ENCODE results near the gene ANKRD22. TPM values are rescaled to one million over a fixed set of nuclear protein-coding genes. Genes with fewer than 3 reads are reported as not detected.

Gene ANKRD22
- total and polyA plus RNA-seq, 2 of the 8 experiments (the other 6 are each of a cell fraction or from before 2014, with no cell fraction given) = 0.68 TPM; not detected in 1

- DNase-seq (ENCODE audit: low read depth in 1 of 2, low spot score in 2 of 2) = no peak
- no peak overlapping the region for H3K4me2 ChIP-seq (ENCODE audit: insufficient read depth in 1 of 2, low read depth in 2 of 2, low read length in 2 of 2)
- POLR2A ChIA-PET (ENCODE audit: partially characterized antibody) = no interaction called here
- H2BK15ac ChIP-seq (ENCODE audit: low read length) = no peak overlapping the region
- no peak for FAIRE-seq
- H2BK120ac ChIP-seq (replicated peaks; ENCODE audit: low read depth, low read length) = no peak overlapping the region
- H3K18ac ChIP-seq (ENCODE audit: extremely low read depth, low read length) = no peak overlapping the region
- no peak overlapping the region for H4K8ac ChIP-seq (ENCODE audit: extremely low read depth, insufficient read depth, low read length)
- H3K9ac ChIP-seq (replicated peaks in 1 of 4; ENCODE audit: extremely low read depth in 1 of 4, low read depth in 3 of 4, low read length in 3 of 4) = no peak overlapping the region
- H3K23ac ChIP-seq (ENCODE audit: insufficient read length) = no peak overlapping the region
- H3K56ac ChIP-seq (replicated peaks; ENCODE audit: insufficient read length, low read depth, low read length) = no peak overlapping the region
- H4K5ac ChIP-seq (ENCODE audit: insufficient read length, low read depth, low read length) = no peak overlapping the region
- H2BK20ac ChIP-seq (ENCODE audit: low read length) = no peak overlapping the region
- H3K79me1 ChIP-seq (ENCODE audit: low read depth, low read length) = no peaks in the 10 kb centered on the region
- no peaks in the 10 kb centered on the region for H4K20me1 ChIP-seq (replicated peaks in 1 of 2; ENCODE audit: control insufficient read depth in 1 of 2, insufficient read depth in 2 of 2, low read length in 2 of 2)
- peaks cover 0 to 8% (median 3%) of the 10 kb centered on the region in 4 experiments; a peak in 3 of 7 replicates for H3K4me1 ChIP-seq (replicated peaks in 1 of 4; ENCODE audit: control insufficient read depth in 3 of 4, insufficient read depth in 4 of 4, low read length in 3 of 4)
- H3K4ac ChIP-seq (replicated peaks; ENCODE audit: insufficient read length, low read depth, low read length) = no peak overlapping the region
- H3K4me3 ChIP-seq (ENCODE audit: extremely low read depth in 1 of 4, insufficient read depth in 2 of 4, low read depth in 3 of 4, low read length in 4 of 4) = no peak overlapping the region
- CTCF ChIA-PET (ENCODE audit: partially characterized antibody) = interaction anchor here (2.7 to 6.3 kb wide), 3 partner anchors 36 to 60 kb away, joined by 11 to 45 read pairs (median 20); no protein-coding TSS in a partner anchor
- no peak overlapping the region for H2AFZ ChIP-seq (ENCODE audit: low read length)
- H3K79me2 ChIP-seq (ENCODE audit: control insufficient read depth in 1 of 2, insufficient read depth in 2 of 2, low read length in 2 of 2) = no peaks in the 10 kb centered on the region
- H3K27me3 ChIP-seq (replicated peaks in 1 of 4; ENCODE audit: control insufficient read depth in 3 of 4, extremely low read depth in 1 of 4, insufficient read depth in 3 of 4, low read length in 3 of 4) = no peaks in the 10 kb centered on the region
- H3K36me3 ChIP-seq (ENCODE audit: control insufficient read depth in 2 of 4, insufficient read depth in 4 of 4, low read length in 3 of 4) = no peaks in the 10 kb centered on the region
- no peak overlapping the region for H2BK5ac ChIP-seq (ENCODE audit: low read depth, low read length)
- H3K27ac ChIP-seq (ENCODE audit: low read depth, low read length) = no peak overlapping the region
- 94% methylated on average over 4 of the region's 4 CpGs; no CpG with 5 or more reads in 1 of the 2 experiments for WGBS, 2 experiments (ENCODE audit: extremely low coverage in 1 of 2, insufficient coverage in 1 of 2, insufficient read length in 1 of 2, insufficient replicate concordance in 2 of 2, low coverage in 1 of 2, low lambda C conversion rate in 2 of 2, missing lambda C conversion rate in 1 of 2)
- H3K23me2 ChIP-seq (ENCODE audit: low read depth, low read length) = no peaks in the 10 kb centered on the region; the same call in 1 of the 2 replicates
- H2BK12ac ChIP-seq (ENCODE audit: low read depth, low read length) = no peak overlapping the region
- H3K9me3 ChIP-seq (ENCODE audit: insufficient read depth in 2 of 2, low read depth in 1 of 2, low read length in 1 of 2) = no peaks in the 10 kb centered on the region
- H3K14ac ChIP-seq (ENCODE audit: insufficient read length) = no peak overlapping the region
- H2AK5ac ChIP-seq (ENCODE audit: low read depth, low read length) = no peak overlapping the region
- H4K91ac ChIP-seq (replicated peaks; ENCODE audit: insufficient read length, low read length) = no peak overlapping the region
- TF ChIP-seq KDM1A (IDR thresholded peaks at IDR 0.05; ENCODE audit: borderline replicate concordance, low read length) (no peak), SIX5 (IDR thresholded peaks at IDR 0.05; ENCODE audit: low read depth, low read length) (no peak), POLR2AphosphoS5 (IDR thresholded peaks at IDR 0.05; ENCODE audit: low read depth, low read length) (no peak), CTBP2 (IDR thresholded peaks at IDR 0.05; ENCODE audit: borderline replicate concordance, insufficient read depth, insufficient read length, low read length) (no peak), TCF12 (IDR thresholded peaks at IDR 0.05; ENCODE audit: low read depth, low read length) (no peak), CBX8 (IDR thresholded peaks at IDR 0.05; ENCODE audit: borderline replicate concordance, low read depth, low read length) (no peak), SAP30 (IDR thresholded peaks at IDR 0.05; ENCODE audit: insufficient read depth, insufficient replicate concordance, low read length) (no peak), TBP (IDR thresholded peaks at IDR 0.05; ENCODE audit: low read depth, low read length) (no peak), POLR2A (IDR thresholded peaks at IDR 0.05; ENCODE audit: control extremely low read depth in 1 of 2, low read depth in 2 of 2, low read length in 2 of 2) (no peak)
- TF ChIP-seq, protein P1, sequence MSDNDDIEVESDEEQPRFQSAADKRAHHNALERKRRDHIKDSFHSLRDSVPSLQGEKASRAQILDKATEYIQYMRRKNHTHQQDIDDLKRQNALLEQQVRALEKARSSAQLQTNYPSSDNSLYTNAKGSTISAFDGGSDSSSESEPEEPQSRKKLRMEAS (IDR thresholded peaks at IDR 0.05) = no peak
- TF ChIP-seq, protein P2, sequence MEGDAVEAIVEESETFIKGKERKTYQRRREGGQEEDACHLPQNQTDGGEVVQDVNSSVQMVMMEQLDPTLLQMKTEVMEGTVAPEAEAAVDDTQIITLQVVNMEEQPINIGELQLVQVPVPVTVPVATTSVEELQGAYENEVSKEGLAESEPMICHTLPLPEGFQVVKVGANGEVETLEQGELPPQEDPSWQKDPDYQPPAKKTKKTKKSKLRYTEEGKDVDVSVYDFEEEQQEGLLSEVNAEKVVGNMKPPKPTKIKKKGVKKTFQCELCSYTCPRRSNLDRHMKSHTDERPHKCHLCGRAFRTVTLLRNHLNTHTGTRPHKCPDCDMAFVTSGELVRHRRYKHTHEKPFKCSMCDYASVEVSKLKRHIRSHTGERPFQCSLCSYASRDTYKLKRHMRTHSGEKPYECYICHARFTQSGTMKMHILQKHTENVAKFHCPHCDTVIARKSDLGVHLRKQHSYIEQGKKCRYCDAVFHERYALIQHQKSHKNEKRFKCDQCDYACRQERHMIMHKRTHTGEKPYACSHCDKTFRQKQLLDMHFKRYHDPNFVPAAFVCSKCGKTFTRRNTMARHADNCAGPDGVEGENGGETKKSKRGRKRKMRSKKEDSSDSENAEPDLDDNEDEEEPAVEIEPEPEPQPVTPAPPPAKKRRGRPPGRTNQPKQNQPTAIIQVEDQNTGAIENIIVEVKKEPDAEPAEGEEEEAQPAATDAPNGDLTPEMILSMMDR (IDR thresholded peaks at IDR 0.05; ENCODE audit: control extremely low read depth in 1 of 3, insufficient read depth in 1 of 3, low read depth in 1 of 3, low read length in 3 of 3) = no peak
Measured at GRCh38 chr10:88896372-88896993, 44.8 kb upstream of the ANKRD22 start.
